HepG2 (cell line): ENCODE data around the gene DLEC1. TPM values are rescaled to one million over a fixed set of nuclear protein-coding genes. Genes with fewer than 3 reads are reported as not detected.
A peak's percentile ranks its signal among the peaks of the same experiment; 100 is the strongest.

Experiments
- ATF7 ChIP-seq, 2 experiments: fragments of 450-650 bp in 1 of 2; sonication (generic) in 1 of 2; formaldehyde crosslinking in 1 of 2; IDR thresholded peaks; 2 replicates each; pipeline versions ENCODE4 v1.4.0 to v1.6.1; 2016 to 2020; ENCODE audit warnings: antibody characterized with exemption in 1 of 2, mild to moderate bottlenecking in 1 of 2, missing genetic modification reagents in 1 of 2
- CENPX ChIP-seq: sonication (generic); formaldehyde crosslinking; IDR thresholded peaks from 2 replicates; pipeline ENCODE4 v1.9.0; 2021; ENCODE audit warnings: mild to moderate bottlenecking, missing genetic modification reagents, moderate library complexity
- EHMT2 ChIP-seq: fragments of 200-600 bp; sonication (generic); IDR thresholded peaks from 2 replicates; pipeline ENCODE4 v1.7.0; 2017; ENCODE audit warnings: antibody characterized with exemption, low read depth, low read length, borderline replicate concordance
- KLF11 ChIP-seq: IDR thresholded peaks from 2 replicates; pipeline ENCODE4 v1.6.1; 2016; ENCODE audit warnings: missing compliant biosample characterization
- MATR3 ChIP-seq: sonication (generic); formaldehyde crosslinking; IDR thresholded peaks from 2 replicates; pipeline ENCODE4 v1.4.0; 2020; ENCODE audit warnings: missing genetic modification reagents
- MXD1 ChIP-seq: sonication (generic); formaldehyde crosslinking; IDR thresholded peaks from 2 replicates; pipeline ENCODE4 v1.4.0; 2020; ENCODE audit warnings: mild to moderate bottlenecking, missing genetic modification reagents
- POLR2A ChIP-seq, 2 experiments: IDR thresholded peaks; 2 replicates each; pipeline ENCODE4 v1.6.1; 2011; ENCODE audit warnings: low read depth in 2 of 2, low read length in 2 of 2, mild to moderate bottlenecking in 1 of 2, moderate library complexity in 1 of 2; ENCODE audit not compliant: insufficient read depth in 1 of 2
- RARG ChIP-seq: sonication (generic); formaldehyde crosslinking; IDR thresholded peaks from 2 replicates; pipeline ENCODE4 v1.4.0; 2020; ENCODE audit warnings: low read depth, mild to moderate bottlenecking, missing genetic modification reagents
- REPIN1 ChIP-seq: sonication (generic); formaldehyde crosslinking; IDR thresholded peaks from 2 replicates; pipeline ENCODE4 v1.8.0; 2022; ENCODE audit warnings: missing genetic modification reagents, low read depth, mild to moderate bottlenecking, borderline replicate concordance
- SALL1 ChIP-seq: sonication (generic); formaldehyde crosslinking; IDR thresholded peaks from 2 replicates; pipeline ENCODE4 v1.8.0; 2022; ENCODE audit warnings: mild to moderate bottlenecking, missing genetic modification reagents
- STAG1 ChIP-seq: sonication (generic); formaldehyde crosslinking; IDR thresholded peaks from 2 replicates; pipeline ENCODE4 v1.4.0; 2020; ENCODE audit warnings: missing genetic modification reagents
- ZNF207 ChIP-seq: fragments of 450-650 bp; IDR thresholded peaks from 2 replicates; pipeline ENCODE4 v1.6.1; 2016; ENCODE audit warnings: antibody characterized with exemption, borderline replicate concordance
- ZNF234 ChIP-seq: sonication (generic); formaldehyde crosslinking; conservative IDR thresholded peaks from 2 replicates; pipeline ENCODE4 v1.5.1; 2020; ENCODE audit warnings: mild to moderate bottlenecking, missing genetic modification reagents
- ZNF333 ChIP-seq: sonication (generic); formaldehyde crosslinking; IDR thresholded peaks from 2 replicates; pipeline ENCODE4 v1.4.0; 2020; ENCODE audit warnings: mild to moderate bottlenecking, missing genetic modification reagents, borderline replicate concordance
- ZNF354B ChIP-seq: sonication (generic); formaldehyde crosslinking; IDR thresholded peaks from 2 replicates; pipeline ENCODE4 v1.8.0; 2022; ENCODE audit warnings: mild to moderate bottlenecking, missing genetic modification reagents
- ZNF605 ChIP-seq: sonication (generic); formaldehyde crosslinking; IDR thresholded peaks from 2 replicates; pipeline ENCODE4 v1.8.0; 2022; ENCODE audit warnings: mild to moderate bottlenecking, missing genetic modification reagents
- ZNF883 ChIP-seq: sonication (generic); formaldehyde crosslinking; IDR thresholded peaks from 2 replicates; pipeline ENCODE4 v1.5.1; 2020; ENCODE audit warnings: mild to moderate bottlenecking, missing genetic modification reagents; ENCODE audit errors: not compliant biosample characterization
- ZXDC ChIP-seq: sonication (generic); formaldehyde crosslinking; IDR thresholded peaks from 2 replicates; pipeline ENCODE4 v1.5.0; 2020; ENCODE audit warnings: mild to moderate bottlenecking, missing genetic modification reagents
- polyA plus RNA-seq, 8 experiments: library from polyadenylated mRNA; depleted of rRNA in 3 of 8; stranded (reverse) in 7 of 8; unstranded in 1 of 8; fragments of >200 nt; fragmentation: Illumina TruSeq in 4 of 8; extraction: Trizol in 4 of 8; gene quantifications; 2 replicates each; pipeline versions ENCODE4 v1.2.1 to v1.2.3, GENCODE V29; 2011 to 2016; ENCODE audit warnings: low read depth in 4 of 8, missing spikeins in 1 of 8, mixed read lengths in 1 of 8; ENCODE audit not compliant: insufficient read depth in 1 of 8
- total RNA-seq, 5 experiments: library from RNA; depleted of rRNA; stranded (reverse); fragments of >200 nt; fragmentation: Illumina TruSeq; extraction: Trizol; gene quantifications; 2 replicates each; pipeline ENCODE4 v1.2.3, GENCODE V29; 2016; ENCODE audit warnings: low read depth in 1 of 5
- TF ChIP-seq, protein P1 (sequence below): sonication (generic); formaldehyde crosslinking; IDR thresholded peaks from 2 replicates; pipeline ENCODE4 v1.8.0; 2022; ENCODE audit warnings: missing genetic modification reagents, mild to moderate bottlenecking, borderline replicate concordance
- TF ChIP-seq, protein P2 (sequence below): sonication (generic); formaldehyde crosslinking; conservative IDR thresholded peaks from 2 replicates; pipeline ENCODE4 v1.8.1; 2023; ENCODE audit warnings: missing genetic modification reagents
- TF ChIP-seq, protein P3 (sequence below): sonication (generic); formaldehyde crosslinking; IDR thresholded peaks from 2 replicates; pipeline ENCODE4 v1.5.1; 2020; ENCODE audit warnings: mild to moderate bottlenecking, missing genetic modification reagents

Gene DLEC1
- total and polyA plus RNA-seq, 2 of the 13 experiments (the other 11 are each of a cell fraction or from before 2014, with no cell fraction given): 0.09 TPM; not detected in 1

GRCh38 chr3:38117163-38117716, 78.2 kb downstream of the DLEC1 start (continued):
- TF ChIP-seq, protein P1, sequence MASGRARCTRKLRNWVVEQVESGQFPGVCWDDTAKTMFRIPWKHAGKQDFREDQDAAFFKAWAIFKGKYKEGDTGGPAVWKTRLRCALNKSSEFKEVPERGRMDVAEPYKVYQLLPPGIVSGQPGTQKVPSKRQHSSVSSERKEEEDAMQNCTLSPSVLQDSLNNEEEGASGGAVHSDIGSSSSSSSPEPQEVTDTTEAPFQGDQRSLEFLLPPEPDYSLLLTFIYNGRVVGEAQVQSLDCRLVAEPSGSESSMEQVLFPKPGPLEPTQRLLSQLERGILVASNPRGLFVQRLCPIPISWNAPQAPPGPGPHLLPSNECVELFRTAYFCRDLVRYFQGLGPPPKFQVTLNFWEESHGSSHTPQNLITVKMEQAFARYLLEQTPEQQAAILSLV (CRISPR knock-in tag): peak; percentile 44; the same call in 1 of the 2 replicates
- no peak for TF ChIP-seq ZNF354B (CRISPR knock-in tag)
- no peak for TF ChIP-seq SALL1 (CRISPR knock-in tag)
- TF ChIP-seq EHMT2: no peak
- TF ChIP-seq KLF11 (CRISPR knock-in tag): no peak
- TF ChIP-seq ATF7 (IDR thresholded peaks at IDR 0.05): no peak
- no peak for TF ChIP-seq ATF7 (CRISPR knock-in tag; IDR thresholded peaks at IDR 0.05)
- TF ChIP-seq ZNF333 (CRISPR knock-in tag): no peak
- TF ChIP-seq RARG (CRISPR knock-in tag): no peak
- TF ChIP-seq, protein P2, sequence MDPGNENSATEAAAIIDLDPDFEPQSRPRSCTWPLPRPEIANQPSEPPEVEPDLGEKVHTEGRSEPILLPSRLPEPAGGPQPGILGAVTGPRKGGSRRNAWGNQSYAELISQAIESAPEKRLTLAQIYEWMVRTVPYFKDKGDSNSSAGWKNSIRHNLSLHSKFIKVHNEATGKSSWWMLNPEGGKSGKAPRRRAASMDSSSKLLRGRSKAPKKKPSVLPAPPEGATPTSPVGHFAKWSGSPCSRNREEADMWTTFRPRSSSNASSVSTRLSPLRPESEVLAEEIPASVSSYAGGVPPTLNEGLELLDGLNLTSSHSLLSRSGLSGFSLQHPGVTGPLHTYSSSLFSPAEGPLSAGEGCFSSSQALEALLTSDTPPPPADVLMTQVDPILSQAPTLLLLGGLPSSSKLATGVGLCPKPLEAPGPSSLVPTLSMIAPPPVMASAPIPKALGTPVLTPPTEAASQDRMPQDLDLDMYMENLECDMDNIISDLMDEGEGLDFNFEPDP (CRISPR knock-in tag): 0 out of 2 replicates have a peak, but pooled peaks have one; percentile 33
- TF ChIP-seq, protein P3, sequence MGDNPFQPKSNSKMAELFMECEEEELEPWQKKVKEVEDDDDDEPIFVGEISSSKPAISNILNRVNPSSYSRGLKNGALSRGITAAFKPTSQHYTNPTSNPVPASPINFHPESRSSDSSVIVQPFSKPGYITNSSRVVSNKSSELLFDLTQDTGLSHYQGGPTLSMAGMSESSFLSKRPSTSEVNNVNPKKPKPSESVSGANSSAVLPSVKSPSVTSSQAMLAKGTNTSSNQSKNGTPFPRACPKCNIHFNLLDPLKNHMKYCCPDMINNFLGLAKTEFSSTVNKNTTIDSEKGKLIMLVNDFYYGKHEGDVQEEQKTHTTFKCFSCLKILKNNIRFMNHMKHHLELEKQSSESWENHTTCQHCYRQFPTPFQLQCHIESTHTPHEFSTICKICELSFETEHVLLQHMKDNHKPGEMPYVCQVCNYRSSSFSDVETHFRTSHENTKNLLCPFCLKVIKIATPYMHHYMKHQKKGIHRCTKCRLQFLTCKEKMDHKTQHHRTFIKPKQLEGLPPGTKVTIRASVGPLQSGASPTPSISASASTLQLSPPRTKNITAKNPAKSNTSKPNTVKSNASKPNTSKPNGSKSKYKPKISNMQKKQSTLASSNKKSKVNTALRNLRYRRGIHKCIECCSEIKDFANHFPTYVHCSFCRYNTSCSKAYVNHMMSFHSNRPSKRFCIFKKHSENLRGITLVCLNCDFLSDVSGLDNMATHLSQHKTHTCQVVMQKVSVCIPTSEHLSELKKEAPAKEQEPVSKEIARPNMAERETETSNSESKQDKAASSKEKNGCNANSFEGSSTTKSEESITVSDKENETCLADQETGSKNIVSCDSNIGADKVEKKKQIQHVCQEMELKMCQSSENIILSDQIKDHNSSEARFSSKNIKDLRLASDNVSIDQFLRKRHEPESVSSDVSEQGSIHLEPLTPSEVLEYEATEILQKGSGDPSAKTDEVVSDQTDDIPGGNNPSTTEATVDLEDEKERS: no peak
- TF ChIP-seq ZNF207: no peak
- TF ChIP-seq CENPX (CRISPR knock-in tag): no peak
- TF ChIP-seq ZXDC (CRISPR knock-in tag): no peak
- TF ChIP-seq MXD1 (CRISPR knock-in tag): 0 out of 2 replicates have a peak, but pooled peaks have one; percentile 1
- TF ChIP-seq REPIN1 (CRISPR knock-in tag): no peak
- no peak for TF ChIP-seq ZNF605
- no peak for TF ChIP-seq ZNF883 (CRISPR knock-in tag)
- TF ChIP-seq POLR2A (IDR thresholded peaks at IDR 0.05; ENCODE audit: insufficient read depth in 1 of 2, low read depth in 2 of 2, low read length in 2 of 2): peak in 1 of 2 experiments; percentile 17; a peak in 1 of 4 replicates
- no peak for TF ChIP-seq MATR3 (CRISPR knock-in tag)
- no peak for TF ChIP-seq STAG1 (CRISPR knock-in tag)
- TF ChIP-seq ZNF234 (CRISPR knock-in tag): no peak
